Stimulated activated CD8-positive, alpha-beta memory T cell treated with anti-CD3 and anti-CD28 coated beads, Interleukin-12 subunit alpha, Interleukin-12 subunit beta, amount 100 ng/mL, for 1 hour (primary cell): ENCODE measurements around the gene PASK.
"Not testable (repeated sequence)": the region's sequence is repeated elsewhere in the genome, so short reads cannot be mapped to it uniquely, and the experiment has no call there.

Source experiments
- DNase-seq: peaks from one replicate; pipeline ENCODE4 v3.0.0-alpha.2; 2020; ENCODE audit warnings: low read depth

The PASK gene

DNA sequence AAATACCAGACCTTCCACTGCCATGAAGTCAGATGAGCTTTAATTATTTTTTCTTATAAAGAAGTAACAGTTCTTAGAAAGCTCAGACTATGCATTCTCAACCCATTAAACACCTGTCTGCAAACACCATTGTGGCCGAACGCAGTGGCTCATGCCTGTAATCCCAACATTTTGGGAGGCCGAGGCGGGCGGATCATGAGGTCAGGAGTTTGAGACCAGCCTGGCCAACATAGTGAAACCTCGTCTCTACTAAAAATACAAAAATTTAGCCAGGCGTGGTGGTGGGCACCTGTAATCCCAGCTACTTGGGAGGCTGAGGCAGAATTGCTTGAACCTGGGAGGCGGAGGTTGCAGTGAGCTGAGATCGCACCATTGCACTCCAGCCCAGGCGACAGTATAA lies 44.7 kb downstream of the PASK start:
- not testable (repeated sequence) for DNase-seq

GRCh38 chr2:241103176-241103595 lies 46.1 kb downstream of the PASK start:
- DNase-seq: no peak

DNA sequence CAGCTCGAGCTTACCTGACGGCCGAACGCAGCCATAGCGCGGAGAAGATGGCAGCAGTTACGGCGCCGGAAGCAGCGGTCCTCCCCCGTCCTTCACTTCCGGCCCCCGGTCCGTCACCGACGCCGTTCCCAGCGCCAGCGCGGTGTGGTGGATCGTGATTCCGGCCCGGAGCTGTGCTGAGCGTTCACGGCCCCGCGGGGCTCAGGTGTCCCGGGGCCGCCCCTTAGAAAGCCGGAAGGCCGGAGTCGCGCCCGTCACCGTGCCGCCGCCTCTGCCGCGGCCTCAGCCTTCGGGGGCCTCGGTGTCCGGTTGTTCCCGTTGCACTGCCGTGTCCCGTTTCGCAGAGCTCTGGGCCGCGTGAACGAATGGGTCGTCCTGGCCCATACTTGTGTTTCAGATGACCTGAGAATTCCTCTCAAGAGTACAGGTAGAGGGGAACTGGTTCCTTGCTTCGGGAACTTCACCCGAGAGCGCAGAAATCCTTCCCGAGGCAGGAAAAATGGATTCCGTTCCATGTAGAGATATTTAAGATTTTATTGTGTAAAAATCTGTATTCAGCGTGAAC lies 47.0 kb downstream of the PASK start, which contains the start of gene MTERF4:
MTERF4 (minus strand) TSS at position 49 of the 565 bp plus-strand sequence; CDS start at position 35, 14 bp downstream.
- peak; percentile 80 for DNase-seq

- DNase-seq: no peak
Measured at GRCh38 chr2:241099246-241099645, 50.0 kb downstream of the PASK start.

GRCh38 chr2:241096979-241097378 lies 52.3 kb downstream of the PASK start:
- DNase-seq: no peak

GRCh38 chr2:241095594-241096290 lies 53.5 kb downstream of the PASK start:
- DNase-seq: no peak

DNA sequence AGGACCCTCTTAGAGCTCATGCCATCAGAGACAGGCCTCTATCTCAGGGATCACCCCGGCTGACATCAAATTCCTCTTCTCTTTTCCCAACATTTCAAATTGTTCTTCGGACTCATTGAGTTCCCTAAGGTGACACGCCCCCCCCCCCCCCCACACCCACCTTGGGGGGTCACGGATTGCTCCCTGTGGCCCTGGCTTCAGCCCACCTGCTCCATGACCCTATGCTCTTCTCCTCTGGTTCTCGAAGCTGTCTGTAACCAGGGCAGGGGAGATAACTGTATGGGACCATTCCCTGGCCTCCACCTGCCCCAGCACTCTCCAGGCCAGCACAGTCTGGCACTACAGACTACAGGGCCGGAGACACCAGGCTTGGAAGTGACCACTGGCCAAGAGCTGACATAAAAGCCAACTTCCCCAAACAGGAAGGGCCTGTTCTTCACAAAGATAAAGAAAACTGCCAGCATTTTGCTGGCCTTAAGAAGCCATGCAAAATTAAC lies 54.3 kb downstream of the PASK start:
- DNase-seq: no peak

GRCh38 chr2:241094172-241094571 lies 55.1 kb downstream of the PASK start:
- no peak for DNase-seq

DNA sequence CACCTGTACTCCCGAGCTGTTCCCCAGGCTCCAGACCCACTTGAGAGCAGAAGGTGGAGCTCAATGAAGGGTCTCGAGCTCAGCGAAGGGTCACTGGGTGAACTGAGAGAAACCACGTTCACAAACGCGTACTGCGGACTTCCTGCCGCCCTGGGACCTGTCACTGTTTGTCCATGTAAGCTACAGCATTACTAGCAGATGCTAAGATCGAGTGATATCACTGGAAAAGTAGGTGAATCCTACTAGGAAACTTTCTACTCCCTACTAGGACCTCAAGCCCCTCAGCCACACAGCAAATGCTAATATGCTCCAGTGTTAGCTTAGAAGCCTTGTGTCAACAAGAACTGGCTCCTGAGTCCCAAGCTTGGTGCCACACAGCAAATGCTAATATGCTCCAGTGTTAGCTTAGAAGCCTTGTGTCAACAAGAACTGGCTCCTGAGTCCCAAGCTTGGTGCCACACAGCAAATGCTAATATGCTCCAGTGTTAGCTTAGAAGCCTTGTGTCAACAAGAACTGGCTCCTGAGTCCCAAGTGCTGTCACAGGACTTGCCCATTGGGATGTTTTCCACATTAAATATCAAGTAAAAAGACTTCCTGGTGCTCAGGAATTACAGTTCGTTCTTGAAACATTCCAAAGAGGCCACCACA lies 56.0 kb downstream of the PASK start:
- not testable (repeated sequence) for DNase-seq

DNA sequence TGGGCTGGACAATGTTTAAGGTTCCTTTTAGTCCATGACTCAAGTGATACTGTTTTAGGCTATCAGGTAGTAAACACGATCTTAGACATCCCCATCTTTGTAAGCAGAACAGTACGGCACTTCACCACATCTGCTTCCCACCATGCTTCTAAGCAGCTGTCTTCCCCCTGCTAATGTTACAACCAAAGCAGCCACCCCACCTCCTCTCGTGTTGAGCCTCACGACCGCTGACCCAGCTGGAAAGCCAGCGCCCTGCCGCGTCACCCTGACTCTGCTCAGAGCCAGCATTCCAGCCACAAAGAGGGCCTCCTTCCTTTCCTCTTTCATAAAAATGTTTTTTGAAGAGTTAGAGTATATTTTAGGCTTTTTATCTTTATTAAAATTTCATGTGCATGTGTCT lies 56.6 kb downstream of the PASK start:
- no peak for DNase-seq

- DNase-seq: no peak
Measured at GRCh38 chr2:241091734-241092445, 57.4 kb downstream of the PASK start.

DNA sequence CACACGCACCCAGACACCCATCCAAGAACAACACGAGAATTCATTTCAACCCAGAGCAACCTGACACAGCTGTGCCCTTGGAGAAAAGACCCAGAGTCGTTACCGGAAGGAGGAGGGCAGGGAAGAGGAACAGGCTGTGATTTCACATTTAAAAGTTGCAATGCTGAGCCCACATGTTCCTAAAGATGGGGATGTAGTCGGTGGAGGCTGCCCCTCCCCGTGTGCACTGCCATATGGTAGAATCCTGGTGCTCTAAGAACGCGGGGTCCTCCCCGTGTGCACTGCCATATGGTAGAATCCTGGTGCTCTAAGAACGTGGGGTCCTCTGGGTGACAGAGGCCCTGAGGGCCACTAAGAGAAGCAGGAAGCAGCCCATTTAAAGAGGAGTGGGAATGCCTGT lies 58.1 kb downstream of the PASK start:
- DNase-seq: no peak

- no peak for DNase-seq
Measured at GRCh38 chr2:241088791-241089732, 60.2 kb downstream of the PASK start.

GRCh38 chr2:241088376-241088775 lies 60.9 kb downstream of the PASK start:
- no peak for DNase-seq

- no peak for DNase-seq
Measured at GRCh38 chr2:241087420-241088268, 61.6 kb downstream of the PASK start.

DNA sequence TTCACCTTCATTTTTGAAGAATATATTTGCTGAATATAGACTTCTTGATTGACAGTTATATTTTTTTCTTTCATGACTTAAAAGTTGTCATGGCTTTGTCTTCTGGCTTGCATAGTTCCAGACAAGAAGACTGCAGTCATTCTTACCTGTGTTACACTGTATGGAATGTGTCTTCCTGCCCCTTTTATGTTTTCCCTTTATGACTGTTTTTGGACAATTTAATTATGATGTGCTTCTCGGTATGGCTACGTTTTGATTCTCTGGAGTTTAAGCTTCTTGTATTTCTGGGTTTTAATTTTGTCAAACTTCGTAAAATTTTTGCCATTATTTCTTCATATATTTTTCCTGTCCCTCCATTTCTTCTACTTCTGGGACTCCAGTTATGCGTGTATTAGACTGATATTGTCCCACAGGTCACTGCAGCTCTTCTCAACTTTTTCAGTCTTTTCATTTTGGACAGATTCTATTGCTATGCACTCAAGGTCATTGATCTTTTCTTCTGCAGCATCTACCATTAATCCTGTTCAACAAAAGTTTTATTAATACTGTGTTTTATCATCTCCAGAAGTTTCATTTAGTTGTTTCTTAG lies 64.3 kb downstream of the PASK start:
- DNase-seq: no peak

DNA sequence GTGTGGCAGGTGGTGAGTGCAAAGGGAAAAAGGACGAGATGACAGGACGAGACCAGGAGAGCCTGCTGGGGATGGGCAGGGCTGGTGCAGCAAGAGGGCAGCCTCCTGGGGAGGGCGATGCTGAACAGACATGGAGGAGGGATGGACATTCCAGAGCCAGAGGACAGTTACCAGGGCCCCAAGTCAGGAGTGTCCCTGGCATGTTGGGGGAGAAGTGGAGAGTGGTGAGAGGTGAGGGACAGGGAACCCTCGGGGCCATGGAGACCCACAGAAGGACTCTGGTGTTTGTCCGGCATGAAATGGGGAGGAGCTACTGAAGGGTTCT lies 66.2 kb downstream of the PASK start:
- DNase-seq: no peak

- DNase-seq: no peak
Measured at GRCh38 chr2:241082341-241083090, 66.8 kb downstream of the PASK start.

DNA sequence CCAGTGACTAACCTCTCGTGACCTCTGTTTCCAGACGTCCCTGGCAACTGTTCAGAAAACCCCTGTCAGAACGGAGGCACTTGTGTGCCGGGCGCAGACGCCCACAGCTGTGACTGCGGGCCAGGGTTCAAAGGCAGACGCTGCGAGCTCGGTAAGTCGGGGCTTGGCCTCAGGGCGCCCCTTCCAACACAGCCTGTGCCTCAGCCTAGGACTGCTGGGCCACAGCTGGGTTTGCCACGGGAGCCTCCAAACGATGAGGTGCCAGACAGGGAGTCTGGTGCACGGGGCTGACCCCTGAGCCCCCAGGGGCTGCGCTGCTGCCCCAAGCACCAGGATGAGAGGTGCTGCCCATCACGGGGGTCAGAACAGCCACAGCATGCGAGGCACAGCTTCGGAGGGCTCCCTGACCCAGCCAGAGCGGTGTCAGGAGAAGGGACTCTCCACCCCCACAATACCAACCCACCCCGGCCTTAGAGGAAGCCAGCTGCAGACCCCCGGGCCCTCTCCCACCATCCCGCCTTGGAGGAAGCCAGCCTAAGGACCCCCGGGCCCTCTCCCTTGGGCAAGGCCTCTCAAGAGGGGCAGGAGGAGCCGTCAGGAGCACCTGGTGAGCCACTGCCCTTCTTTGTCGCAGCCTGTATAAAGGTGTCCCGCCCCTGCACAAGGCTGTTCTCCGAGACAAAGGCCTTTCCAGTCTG lies 67.5 kb downstream of the PASK start:
- no peak for DNase-seq
